Fibroblast of villous mesenchyme (primary cell): Measurements from ENCODE around the gene RNASE8. TPM values are rescaled to one million over a fixed set of nuclear protein-coding genes. Genes with fewer than 3 reads are reported as not detected.

Source experiments
- DNase-seq: peaks from one replicate; pipeline ENCODE4 v3.0.0-alpha.2; 2010; ENCODE audit warnings: low read depth
- H3K4me3 ChIP-seq: 2 replicates; pipeline ENCODE4 v1.5.1; 2011; ENCODE audit warnings: low read depth, mild to moderate bottlenecking, low read length
- total RNA-seq: library from RNA; depleted of rRNA; stranded (reverse); fragments of >200 nt; gene quantifications from 2 replicates; pipeline ENCODE4 v1.2.3, GENCODE V29; 2012
- TF ChIP-seq, protein P1 (sequence below): IDR thresholded peaks from 2 replicates; pipeline ENCODE4 v1.5.1; 2012; ENCODE audit warnings: low read depth, mild to moderate bottlenecking, low read length; ENCODE audit not compliant: insufficient read depth

The RNASE8 gene
- total RNA-seq, 1 donor: not detected

GRCh38 chr14:21087294-21088091 lies 29.9 kb downstream of the RNASE8 start:
- H3K4me3 ChIP-seq: no peak overlapping the region
- TF ChIP-seq, protein P1, sequence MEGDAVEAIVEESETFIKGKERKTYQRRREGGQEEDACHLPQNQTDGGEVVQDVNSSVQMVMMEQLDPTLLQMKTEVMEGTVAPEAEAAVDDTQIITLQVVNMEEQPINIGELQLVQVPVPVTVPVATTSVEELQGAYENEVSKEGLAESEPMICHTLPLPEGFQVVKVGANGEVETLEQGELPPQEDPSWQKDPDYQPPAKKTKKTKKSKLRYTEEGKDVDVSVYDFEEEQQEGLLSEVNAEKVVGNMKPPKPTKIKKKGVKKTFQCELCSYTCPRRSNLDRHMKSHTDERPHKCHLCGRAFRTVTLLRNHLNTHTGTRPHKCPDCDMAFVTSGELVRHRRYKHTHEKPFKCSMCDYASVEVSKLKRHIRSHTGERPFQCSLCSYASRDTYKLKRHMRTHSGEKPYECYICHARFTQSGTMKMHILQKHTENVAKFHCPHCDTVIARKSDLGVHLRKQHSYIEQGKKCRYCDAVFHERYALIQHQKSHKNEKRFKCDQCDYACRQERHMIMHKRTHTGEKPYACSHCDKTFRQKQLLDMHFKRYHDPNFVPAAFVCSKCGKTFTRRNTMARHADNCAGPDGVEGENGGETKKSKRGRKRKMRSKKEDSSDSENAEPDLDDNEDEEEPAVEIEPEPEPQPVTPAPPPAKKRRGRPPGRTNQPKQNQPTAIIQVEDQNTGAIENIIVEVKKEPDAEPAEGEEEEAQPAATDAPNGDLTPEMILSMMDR: no peak
- peak; percentile 62 for DNase-seq

- H3K4me3 ChIP-seq: no peak overlapping the region
- no peak for DNase-seq
- TF ChIP-seq, protein P1: no peak
Observed at GRCh38 chr14:21088687-21089086, 31.1 kb downstream of the RNASE8 start.

DNA sequence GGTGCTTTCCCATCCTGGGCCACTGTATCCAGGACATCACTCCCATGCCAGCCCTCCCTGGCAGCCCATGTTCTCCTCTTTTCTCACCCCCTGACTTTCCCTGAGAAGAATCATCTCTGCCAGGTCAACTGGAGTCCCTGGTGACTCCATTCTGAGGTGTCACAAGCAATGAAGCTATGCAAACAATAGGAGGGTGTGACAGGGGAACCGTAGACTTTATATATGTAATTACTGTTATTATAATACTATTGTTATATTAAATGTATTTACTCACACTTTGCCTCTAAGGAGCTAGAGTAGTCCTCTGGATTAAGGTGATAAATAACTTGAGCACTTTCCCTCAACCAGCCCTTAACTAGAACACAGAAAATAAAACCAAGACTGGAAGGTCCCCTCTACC lies 31.6 kb downstream of the RNASE8 start:
- TF ChIP-seq, protein P1: no peak
- DNase-seq: no peak
- no peak overlapping the region for H3K4me3 ChIP-seq

DNA sequence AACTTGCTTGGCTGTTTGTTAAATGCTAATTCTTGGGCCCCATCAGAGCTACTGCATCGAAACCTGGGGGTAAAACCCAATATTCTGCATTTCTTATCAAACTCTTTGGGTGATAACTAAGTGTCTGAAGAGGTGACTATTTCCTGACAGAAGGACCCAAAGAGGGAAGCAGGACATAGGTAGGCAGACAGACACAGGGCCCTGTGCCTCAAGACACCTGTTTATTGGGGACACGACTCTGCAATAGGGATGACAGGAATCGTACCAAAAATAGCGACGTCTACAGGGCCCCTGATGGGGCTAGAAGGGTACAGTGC lies 32.2 kb downstream of the RNASE8 start:
- TF ChIP-seq, protein P1: no peak
- DNase-seq: no peak
- H3K4me3 ChIP-seq: no peak overlapping the region

GRCh38 chr14:21090194-21090939 lies 32.7 kb downstream of the RNASE8 start:
- TF ChIP-seq, protein P1: peak; percentile 54
- DNase-seq: no peak
- H3K4me3 ChIP-seq: no peak overlapping the region

GRCh38 chr14:21090940-21091663 lies 33.5 kb downstream of the RNASE8 start:
- DNase-seq: no peak
- TF ChIP-seq, protein P1: no peak
- no peak overlapping the region for H3K4me3 ChIP-seq
